ENCODE data around the gene NFKBIZ. TPM values are rescaled to one million over a fixed set of nuclear protein-coding genes. Genes with fewer than 3 reads are reported as not detected.
"Not testable (repeated sequence)": the region's sequence is repeated elsewhere in the genome, so short reads cannot be mapped to it uniquely, and the experiment has no call there.

The NFKBIZ gene
- polyA plus RNA-seq, 1 donor from 2014 or later, result 10.1 TPM

DNA sequence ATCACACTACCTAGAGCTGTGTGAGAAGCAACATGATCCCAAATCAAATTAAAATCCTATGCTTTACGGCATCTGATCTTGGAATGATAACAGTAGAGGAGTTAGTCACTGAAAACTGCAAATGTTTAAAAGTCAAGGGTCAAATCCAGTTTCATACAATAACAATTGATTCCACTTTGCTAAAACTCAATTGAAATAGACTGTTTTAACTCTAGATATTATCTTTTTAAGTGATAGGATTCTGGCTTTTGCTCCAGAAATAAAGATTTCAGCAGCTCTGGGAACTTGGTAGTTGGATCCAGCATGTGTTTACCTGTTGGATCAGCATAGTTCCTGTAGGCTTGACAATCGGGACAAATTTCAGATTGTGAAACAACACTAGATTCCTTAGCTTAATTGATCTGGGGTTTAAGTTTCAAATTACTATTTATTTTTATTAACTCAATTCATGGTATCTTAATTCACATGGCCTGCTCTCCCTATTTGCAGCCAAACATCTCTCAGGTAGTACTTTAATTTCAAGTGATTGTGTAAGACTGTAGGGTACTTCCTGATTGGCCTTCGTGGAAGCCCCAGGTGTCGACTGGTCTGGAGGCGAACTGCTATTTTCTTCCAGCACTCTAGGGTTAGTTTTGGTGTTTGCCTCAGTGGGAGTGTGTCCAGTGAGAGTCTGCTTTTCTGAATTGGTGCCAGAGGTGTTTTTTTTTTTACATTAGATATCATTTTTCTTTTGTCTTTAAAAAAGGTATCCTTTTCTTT is 16.6 kb downstream of the NFKBIZ start:
- Mint-ChIP-seq H3K4me3 (no peak overlapping the region), H3K4me1 (peaks cover 19 to 31% (median 27%) of the 10 kb centered on the region in 3 donors), H3K27me3 (no peaks in the 10 kb centered on the region), H3K36me3 (no peaks in the 10 kb centered on the region), H3K27ac (peak overlapping the region in 1 of 3 donors; percentile 80), H3K9me3 (no peaks in the 10 kb centered on the region)

DNA sequence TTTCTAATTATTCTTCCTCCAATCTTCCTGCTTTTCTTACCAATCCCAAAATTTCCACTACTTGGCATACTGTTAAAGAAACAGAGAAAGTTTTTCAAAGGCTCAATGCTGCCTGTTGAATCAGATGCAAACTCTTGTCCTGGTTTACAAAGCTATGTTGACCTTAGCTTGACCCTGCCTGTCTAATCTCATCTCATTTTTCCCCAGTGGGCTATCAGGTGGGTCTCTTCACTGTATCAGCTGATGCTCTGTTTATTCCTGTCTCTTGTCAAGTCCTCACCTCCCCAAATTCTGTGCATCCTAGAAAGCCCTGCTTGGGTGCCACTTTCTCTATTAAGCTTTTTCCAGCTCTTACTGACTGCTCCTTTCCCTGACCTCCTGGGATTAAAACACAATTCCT is 18.2 kb downstream of the NFKBIZ start:
- H3K4me3 Mint-ChIP-seq, result no peak overlapping the region
- H3K27me3 Mint-ChIP-seq, result no peaks in the 10 kb centered on the region
- peaks cover 6 to 16% (median 15%) of the 10 kb centered on the region in 3 donors for H3K4me1 Mint-ChIP-seq
- no peaks in the 10 kb centered on the region for H3K36me3 Mint-ChIP-seq
- H3K9me3 Mint-ChIP-seq, result no peaks in the 10 kb centered on the region
- H3K27ac Mint-ChIP-seq, result no peak overlapping the region

DNA sequence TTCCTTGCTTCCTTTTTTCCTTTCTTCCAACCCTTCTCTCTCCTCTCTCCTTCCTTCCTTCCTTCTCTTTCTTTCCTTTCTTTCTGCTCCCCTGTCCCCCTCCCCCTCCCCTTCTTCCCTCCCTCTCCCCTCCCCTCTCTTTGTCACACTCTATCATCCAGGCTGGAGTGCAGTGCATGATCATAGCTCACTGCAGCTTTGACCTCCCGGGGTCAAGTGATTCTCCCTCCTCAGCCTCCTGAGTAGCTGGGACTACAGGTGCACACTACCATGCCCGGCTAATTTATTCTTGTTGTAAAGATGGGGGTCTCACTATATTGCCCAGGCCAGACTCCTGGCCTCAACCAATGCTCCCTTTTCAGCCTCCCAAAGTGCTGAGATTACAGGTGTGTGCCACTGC is 18.7 kb downstream of the NFKBIZ start:
- Mint-ChIP-seq H3K4me3 (no peak overlapping the region), H3K4me1 (peaks cover 6 to 16% (median 13%) of the 10 kb centered on the region in 3 donors), H3K27ac (no peak overlapping the region), H3K36me3 (no peaks in the 10 kb centered on the region), H3K9me3 (no peaks in the 10 kb centered on the region), H3K27me3 (no peaks in the 10 kb centered on the region)

DNA sequence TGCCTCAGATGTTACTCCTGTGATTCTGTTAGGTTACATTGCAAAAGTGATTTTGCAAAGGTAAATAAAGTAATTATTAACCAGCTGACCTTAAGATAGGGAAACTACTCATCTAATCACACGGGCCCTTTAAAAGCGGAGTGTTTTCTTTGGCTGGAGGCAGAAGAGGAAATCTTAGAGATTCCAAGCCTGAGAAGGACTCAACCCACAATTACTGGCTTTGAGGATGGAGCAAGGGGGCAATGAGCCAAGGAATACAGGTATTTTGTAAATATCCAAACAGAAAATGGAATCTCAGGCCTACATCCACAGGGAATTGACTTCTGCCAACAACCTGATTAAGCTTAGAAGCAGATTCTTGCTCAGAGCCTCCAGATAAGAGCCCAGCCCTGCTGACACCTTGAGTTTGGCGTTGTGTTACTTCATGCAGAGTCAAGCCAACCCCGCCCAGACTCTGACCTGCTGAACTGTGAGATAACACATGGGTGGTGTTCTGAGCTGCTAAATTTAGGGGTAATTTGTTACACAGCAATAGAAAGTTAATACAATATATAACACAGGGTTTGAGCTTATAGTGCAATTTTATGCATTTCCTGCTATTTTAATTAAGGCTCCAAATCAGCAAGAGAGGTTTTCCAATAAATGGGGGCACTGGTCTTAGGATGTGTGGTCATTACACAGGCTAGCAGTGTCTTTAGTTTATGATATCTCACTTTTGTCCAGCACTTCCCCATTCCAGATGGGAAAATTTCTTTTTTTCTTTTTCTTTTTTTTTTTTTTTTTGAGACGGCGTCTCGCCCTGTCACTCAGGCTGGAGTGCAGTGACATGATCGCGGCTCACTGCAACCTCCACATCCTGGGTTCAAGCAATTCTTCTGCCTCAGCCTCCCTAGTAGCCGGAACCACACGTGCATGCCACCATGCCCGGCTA is 19.5 kb downstream of the NFKBIZ start:
- Mint-ChIP-seq H3K36me3 (no peaks in the 10 kb centered on the region), H3K27ac (peak overlapping the region in 2 of 3 donors; percentile 10 to 29), H3K9me3 (no peaks in the 10 kb centered on the region), H3K4me1 (peaks cover 6 to 16% (median 10%) of the 10 kb centered on the region in 3 donors), H3K27me3 (no peaks in the 10 kb centered on the region), H3K4me3 (no peak overlapping the region)

DNA sequence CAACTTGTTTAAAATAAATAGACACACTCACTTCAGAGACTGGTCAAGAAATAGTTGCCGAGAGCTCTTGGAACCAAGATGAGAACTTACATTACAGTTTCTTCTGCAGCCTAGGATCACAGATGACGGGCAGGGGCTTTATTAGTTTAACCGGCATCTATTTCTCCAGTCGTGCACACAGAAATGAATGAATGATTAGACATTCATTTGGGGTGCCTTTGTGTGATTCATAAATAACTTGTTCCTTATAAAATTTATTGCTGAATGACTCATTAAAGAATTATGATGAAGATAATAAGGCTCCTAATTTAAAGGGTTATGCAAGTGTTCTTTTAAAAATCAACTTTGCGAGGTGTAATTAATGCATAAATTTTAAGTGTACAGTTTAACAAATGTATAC is 20.8 kb downstream of the NFKBIZ start:
- H3K27ac Mint-ChIP-seq, result no peak overlapping the region
- H3K27me3 Mint-ChIP-seq, result no peaks in the 10 kb centered on the region
- no peaks in the 10 kb centered on the region for H3K9me3 Mint-ChIP-seq
- peaks cover 6 to 16% (median 10%) of the 10 kb centered on the region in 3 donors for H3K4me1 Mint-ChIP-seq
- H3K36me3 Mint-ChIP-seq, result no peaks in the 10 kb centered on the region
- H3K4me3 Mint-ChIP-seq, result no peak overlapping the region

DNA sequence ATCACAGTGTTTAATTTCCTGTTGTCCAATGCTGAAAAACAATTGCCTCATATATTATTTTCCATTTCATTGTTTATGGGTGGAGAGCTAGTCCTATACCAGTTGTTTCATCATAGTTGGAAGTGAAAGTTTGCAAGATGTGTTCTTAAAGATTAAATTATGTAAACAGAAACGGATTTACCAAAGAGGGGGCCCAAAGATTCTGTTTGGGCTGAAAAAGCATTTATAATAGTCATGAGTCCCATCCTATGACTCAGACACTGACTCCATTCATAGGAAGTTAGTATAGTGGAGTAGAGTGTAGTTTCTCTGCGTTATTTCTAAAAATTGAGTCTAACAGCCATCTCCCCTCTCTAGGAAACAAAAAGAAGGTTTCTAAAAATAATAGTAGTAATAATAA is 24.3 kb downstream of the NFKBIZ start:
- no peak overlapping the region for H3K4me3 Mint-ChIP-seq
- peaks cover 6 to 14% (median 10%) of the 10 kb centered on the region in 3 donors for H3K4me1 Mint-ChIP-seq
- H3K27ac Mint-ChIP-seq, result no peak overlapping the region
- H3K9me3 Mint-ChIP-seq, result no peaks in the 10 kb centered on the region
- no peaks in the 10 kb centered on the region for H3K36me3 Mint-ChIP-seq
- H3K27me3 Mint-ChIP-seq, result no peaks in the 10 kb centered on the region

DNA sequence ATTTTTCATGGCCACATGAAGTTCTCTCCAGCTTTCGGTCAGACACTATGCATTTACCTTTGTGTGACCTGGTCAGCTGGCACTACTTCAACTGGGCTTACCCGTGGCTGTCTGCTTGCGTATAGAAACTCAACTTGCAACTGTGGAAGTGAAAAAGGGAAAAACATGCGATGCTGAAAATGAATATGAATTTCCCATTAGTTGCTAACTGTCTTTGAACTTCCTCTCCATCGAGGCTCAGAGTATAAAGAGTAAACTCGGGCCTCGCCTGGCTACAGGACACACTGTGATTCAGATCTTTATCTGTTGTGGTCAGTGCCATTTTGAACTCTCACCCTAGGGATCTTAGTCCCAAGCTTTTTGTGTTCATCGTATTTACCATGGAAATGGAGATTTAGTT is 26.8 kb downstream of the NFKBIZ start:
- Mint-ChIP-seq H3K4me1 (peaks cover 8 to 19% (median 14%) of the 10 kb centered on the region in 3 donors), H3K36me3 (no peaks in the 10 kb centered on the region), H3K27ac (no peak overlapping the region), H3K9me3 (no peaks in the 10 kb centered on the region), H3K27me3 (no peaks in the 10 kb centered on the region), H3K4me3 (no peak overlapping the region)

DNA sequence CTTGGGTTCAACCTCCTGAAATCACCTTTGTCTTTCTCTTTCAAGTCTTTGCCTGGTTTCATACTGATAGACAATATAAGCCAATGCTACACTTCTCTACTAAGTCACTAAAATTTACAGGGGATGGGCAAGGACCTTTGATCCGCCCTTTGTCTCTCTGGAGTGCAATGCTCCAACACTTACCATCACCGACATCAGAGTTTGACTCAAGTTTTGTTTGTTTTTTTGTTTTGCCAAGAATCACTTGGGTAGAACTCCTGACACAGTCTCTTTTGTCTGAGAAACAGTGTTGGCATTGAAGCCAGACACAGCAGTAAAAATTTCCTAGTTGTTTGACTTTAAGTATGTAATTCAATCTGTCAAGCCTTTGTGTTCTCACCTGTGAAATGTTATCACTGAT is 29.3 kb downstream of the NFKBIZ start:
- Mint-ChIP-seq H3K4me1 (peaks cover 4 to 19% (median 14%) of the 10 kb centered on the region in 3 donors), H3K4me3 (no peak overlapping the region), H3K27ac (no peak overlapping the region), H3K9me3 (no peaks in the 10 kb centered on the region), H3K27me3 (no peaks in the 10 kb centered on the region), H3K36me3 (no peaks in the 10 kb centered on the region)

DNA sequence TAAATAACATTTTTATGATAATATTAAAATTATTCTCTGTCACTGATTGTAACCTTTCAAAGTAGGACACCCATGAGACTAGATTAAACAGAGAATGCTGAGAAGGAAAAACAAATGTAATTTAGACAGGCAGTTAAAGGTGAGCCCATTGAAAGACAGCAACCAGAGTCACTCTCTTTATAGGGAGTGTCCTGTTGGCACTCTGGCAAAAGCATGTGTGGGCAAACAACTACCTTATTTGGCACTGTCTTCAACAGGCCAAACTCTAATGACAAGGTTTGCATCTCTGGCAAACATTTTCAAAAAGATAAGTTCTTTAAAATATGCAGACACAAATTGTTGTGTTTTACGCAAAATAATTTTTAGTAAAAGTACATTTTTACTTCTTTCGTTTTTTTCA is 29.8 kb downstream of the NFKBIZ start:
- H3K4me1 Mint-ChIP-seq, result peaks cover 4 to 19% (median 14%) of the 10 kb centered on the region in 3 donors
- no peaks in the 10 kb centered on the region for H3K27me3 Mint-ChIP-seq
- H3K4me3 Mint-ChIP-seq, result no peak overlapping the region
- no peaks in the 10 kb centered on the region for H3K9me3 Mint-ChIP-seq
- no peak overlapping the region for H3K27ac Mint-ChIP-seq
- H3K36me3 Mint-ChIP-seq, result no peaks in the 10 kb centered on the region

DNA sequence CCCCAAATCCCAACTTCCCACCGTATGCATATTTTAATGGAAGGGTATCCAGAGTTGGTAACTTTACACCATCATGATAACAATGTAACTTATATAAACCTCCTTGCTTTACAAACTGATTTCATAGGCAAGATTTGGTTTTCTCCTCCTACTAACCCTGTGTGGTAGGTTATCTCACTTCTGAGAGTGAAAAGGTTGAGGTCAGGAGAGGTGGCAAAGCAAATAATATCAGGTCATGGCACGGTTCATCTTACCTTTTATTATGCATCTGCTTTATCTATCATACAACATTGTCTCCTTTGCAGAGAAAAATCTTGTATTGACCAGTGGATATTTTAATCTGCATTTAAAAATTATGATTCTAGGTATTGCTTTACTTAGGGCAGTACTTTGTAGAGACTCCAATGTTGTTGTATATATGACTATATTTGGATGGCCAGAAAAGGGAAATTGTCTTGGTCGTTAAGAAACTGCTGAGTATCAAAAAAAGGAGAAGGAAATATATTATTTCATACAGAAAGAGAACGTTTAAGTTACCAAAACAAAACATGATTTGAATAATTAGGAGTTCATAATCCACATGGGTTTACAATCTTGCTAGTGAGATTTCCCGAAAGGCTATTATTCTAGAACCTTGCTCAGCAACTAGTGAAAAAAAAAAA is 30.4 kb downstream of the NFKBIZ start:
- H3K27ac Mint-ChIP-seq, result no peak overlapping the region

DNA sequence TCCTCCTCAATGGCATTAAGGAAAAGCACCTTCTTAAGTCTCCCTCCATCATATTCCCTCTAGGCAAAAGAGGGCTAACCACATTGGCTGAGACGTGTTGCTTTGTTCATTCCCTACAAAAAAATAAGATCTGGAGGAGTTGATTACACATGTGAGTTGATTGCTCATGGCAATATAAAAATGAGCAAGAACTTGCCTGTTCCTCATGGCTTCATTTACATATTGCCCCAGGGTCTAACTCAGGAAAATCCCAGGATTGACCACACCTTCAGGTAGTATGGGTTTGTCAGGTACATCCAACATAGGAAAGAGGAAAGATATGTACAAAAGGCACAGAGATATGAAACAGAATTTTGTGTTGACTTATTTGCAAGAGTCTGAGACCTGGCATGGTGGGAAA is 35.5 kb downstream of the NFKBIZ start:
- Mint-ChIP-seq H3K36me3 (no peaks in the 10 kb centered on the region), H3K4me1 (peaks cover 3 to 4% (median 4%) of the 10 kb centered on the region in 3 donors), H3K4me3 (peak overlapping the region in 1 of 4 donors; percentile 30), H3K9me3 (no peaks in the 10 kb centered on the region), H3K27me3 (no peaks in the 10 kb centered on the region), H3K27ac (no peak overlapping the region)

More for the DNA sequence above, 30.4 kb downstream of the NFKBIZ start:
- Mint-ChIP-seq H3K4me3 (no peak overlapping the region), H3K27me3 (no peaks in the 10 kb centered on the region), H3K4me1 (peaks cover 4 to 19% (median 14%) of the 10 kb centered on the region in 3 donors), H3K9me3 (no peaks in the 10 kb centered on the region), H3K36me3 (no peaks in the 10 kb centered on the region)

DNA sequence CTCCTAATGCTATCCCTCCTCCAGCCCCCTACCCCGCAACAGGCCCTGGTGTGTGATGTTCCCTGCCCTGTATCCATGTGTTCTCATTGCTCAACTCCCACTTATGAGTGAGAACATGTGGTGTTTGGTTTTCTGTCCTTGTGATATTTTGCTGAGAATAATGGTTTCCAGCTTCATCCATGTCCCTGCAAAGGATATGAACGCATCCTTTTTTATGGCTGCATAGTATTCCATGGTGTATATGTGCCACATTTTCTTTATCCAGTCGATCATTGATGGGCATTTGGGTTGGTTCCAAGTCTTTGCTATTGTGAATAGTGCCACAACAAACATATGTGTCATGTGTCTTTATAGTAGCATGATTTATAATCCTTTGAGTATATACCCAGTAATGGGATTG is 36.3 kb downstream of the NFKBIZ start:
- not testable (repeated sequence) for H3K9me3 Mint-ChIP-seq, H3K4me1 Mint-ChIP-seq, H3K4me3 Mint-ChIP-seq, H3K36me3 Mint-ChIP-seq, H3K27me3 Mint-ChIP-seq, H3K27ac Mint-ChIP-seq

DNA sequence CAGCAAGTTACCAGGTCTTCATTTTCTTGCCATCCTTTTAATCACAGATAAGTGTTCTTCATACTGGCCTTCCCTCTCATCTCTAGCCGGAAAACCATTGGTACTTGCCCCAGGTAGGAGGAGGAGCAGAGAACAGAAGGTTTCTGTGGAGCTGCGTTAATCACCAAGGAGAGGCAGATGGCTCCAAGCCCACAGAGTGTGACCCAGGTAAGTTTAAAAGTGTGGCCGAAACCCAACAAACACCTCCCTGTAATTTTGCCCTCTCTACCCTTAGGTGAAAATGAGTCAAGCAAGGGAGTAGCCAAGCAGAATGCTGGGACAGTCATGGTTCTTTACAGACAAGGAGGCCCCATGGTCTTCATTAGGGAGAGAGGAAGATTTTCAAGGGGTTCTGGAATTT is 37.3 kb downstream of the NFKBIZ start:
- H3K9me3 Mint-ChIP-seq, result no peaks in the 10 kb centered on the region
- H3K4me1 Mint-ChIP-seq, result no peaks in the 10 kb centered on the region
- no peak overlapping the region for H3K27ac Mint-ChIP-seq
- no peak overlapping the region for H3K4me3 Mint-ChIP-seq
- no peaks in the 10 kb centered on the region for H3K27me3 Mint-ChIP-seq
- no peaks in the 10 kb centered on the region for H3K36me3 Mint-ChIP-seq

DNA sequence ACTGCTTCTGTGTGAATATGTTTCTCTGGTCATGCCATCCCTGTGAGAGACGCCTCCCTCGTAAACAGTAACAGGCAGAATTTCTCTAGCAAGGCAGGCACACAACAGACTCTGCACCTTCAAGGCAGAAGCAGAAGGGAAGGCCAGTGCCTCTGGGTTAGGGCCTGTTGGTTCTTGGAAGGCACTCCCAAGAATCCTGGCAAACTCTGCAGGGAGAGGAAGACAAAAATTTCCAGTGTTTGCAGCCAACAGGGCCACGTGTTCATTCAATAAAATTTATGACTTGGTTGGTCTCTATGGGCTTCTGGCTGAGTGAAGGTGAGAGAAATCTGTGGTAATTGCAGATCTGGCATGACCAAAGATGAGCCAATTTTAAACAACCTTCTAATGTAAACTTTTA is 39.3 kb downstream of the NFKBIZ start:
- Mint-ChIP-seq H3K27ac (no peak overlapping the region), H3K27me3 (no peaks in the 10 kb centered on the region), H3K9me3 (no peaks in the 10 kb centered on the region), H3K4me1 (peaks cover 0 to 2% (median 0%) of the 10 kb centered on the region in 3 donors), H3K36me3 (no peaks in the 10 kb centered on the region), H3K4me3 (no peak overlapping the region)

DNA sequence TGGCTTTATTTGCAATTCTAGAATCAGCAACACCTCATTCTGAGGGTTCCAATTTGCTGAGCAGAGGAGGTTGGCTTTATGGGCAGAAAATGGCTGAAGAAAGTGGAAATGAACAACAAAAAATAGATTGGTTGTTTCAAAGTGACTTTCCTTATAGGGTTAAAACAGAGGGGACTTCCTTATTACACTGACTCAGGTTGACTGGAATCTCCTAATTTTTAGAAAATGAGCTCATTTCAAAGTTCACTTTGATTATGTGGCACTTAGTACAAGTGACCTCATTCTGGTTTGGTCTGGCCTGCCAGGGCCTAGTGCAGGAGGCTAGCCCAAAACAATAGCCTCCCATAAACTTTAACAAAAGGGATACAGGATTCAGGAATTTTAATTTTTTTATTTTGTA is 41.4 kb downstream of the NFKBIZ start:
- Mint-ChIP-seq H3K9me3 (peaks cover 0 to 6% (median 0%) of the 10 kb centered on the region in 3 donors), H3K4me1 (peaks cover 0 to 2% (median 0%) of the 10 kb centered on the region in 3 donors), H3K36me3 (no peaks in the 10 kb centered on the region), H3K27ac (no peak overlapping the region), H3K27me3 (no peaks in the 10 kb centered on the region), H3K4me3 (no peak overlapping the region)

Data from IgD-negative memory B cell (primary cell).